K562 (cell line): Measurements from ENCODE around the gene DHDDS.

Source experiments
- POLR2AphosphoS5 ChIP-seq: IDR thresholded peaks from 2 replicates; pipeline ENCODE4 v1.6.1; 2011; ENCODE audit warnings: mild to moderate bottlenecking, low read depth, low read length, moderate library complexity; ENCODE audit not compliant: control insufficient read depth, insufficient read depth
- RNF219 ChIP-seq: fragments of 250-450 bp; sonication (Bioruptor Pico); IDR thresholded peaks from 2 replicates; pipeline ENCODE4 v1.5.0; 2022; ENCODE audit warnings: mild to moderate bottlenecking
- ZFP36 ChIP-seq: fragments of 150-350 bp; IDR thresholded peaks from 2 replicates; pipeline ENCODE4 v1.6.1; 2018; ENCODE audit warnings: low read length, low read depth; ENCODE audit not compliant: partially characterized antibody
- TF ChIP-seq, protein P1 (sequence below): fragments of 450-650 bp; IDR thresholded peaks from 2 replicates; pipeline ENCODE4 v1.6.1; 2017; ENCODE audit warnings: mild to moderate bottlenecking, moderate library complexity

DNA sequence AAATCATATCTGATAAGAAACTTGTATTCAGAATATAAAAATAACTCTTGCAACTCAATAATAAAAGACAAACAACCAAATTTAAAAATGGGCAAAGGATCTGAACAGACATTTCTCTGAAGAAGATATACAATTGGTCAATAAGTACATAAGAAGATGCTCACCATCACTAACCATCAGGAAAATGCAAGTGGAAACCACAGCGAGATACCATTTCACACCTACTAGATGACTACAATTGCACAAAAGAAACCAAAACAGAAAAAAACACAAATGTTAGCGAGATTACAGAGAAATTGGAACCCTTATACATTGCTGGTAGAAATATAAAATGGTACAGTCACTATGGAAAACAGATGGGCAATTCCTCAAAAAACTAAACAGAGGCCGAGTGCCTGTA lies 48.0 kb upstream of the DHDDS start:
- TF ChIP-seq, protein P1, sequence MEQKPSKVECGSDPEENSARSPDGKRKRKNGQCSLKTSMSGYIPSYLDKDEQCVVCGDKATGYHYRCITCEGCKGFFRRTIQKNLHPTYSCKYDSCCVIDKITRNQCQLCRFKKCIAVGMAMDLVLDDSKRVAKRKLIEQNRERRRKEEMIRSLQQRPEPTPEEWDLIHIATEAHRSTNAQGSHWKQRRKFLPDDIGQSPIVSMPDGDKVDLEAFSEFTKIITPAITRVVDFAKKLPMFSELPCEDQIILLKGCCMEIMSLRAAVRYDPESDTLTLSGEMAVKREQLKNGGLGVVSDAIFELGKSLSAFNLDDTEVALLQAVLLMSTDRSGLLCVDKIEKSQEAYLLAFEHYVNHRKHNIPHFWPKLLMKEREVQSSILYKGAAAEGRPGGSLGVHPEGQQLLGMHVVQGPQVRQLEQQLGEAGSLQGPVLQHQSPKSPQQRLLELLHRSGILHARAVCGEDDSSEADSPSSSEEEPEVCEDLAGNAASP = no peak
- TF ChIP-seq ZFP36 (no peak), POLR2AphosphoS5 (no peak), RNF219 (CRISPR knock-in tag) (no peak)
